Adrenal gland (tissue), 12 donors: ENCODE results near the gene TMEM271. TPM values are rescaled to one million over a fixed set of nuclear protein-coding genes. Genes with fewer than 3 reads are reported as not detected.

Source experiments
- DNase-seq, 7 donors: peaks; one replicate each; pipeline ENCODE4 v3.0.0-alpha.2; 2019 to 2020
- H3K27ac ChIP-seq, 5 donors: fragments of 200-600 bp; sonication (generic) in 4 of 5; 1 replicate in 3 of 5; 2 replicates in 2 of 5; pipeline versions ENCODE4 v1.5.1 to v1.8.0; 2016 to 2020; ENCODE audit warnings: mild to moderate bottlenecking in 1 of 5
- H3K27me3 ChIP-seq: fragments of 200-600 bp; 2 replicates; pipeline ENCODE4 v1.8.0; 2021
- H3K36me3 ChIP-seq, 2 donors: fragments of 200-600 bp; replicated peaks in 1 of 2; 1 replicate in 1 of 2; 2 replicates in 1 of 2; pipeline versions ENCODE4 v1.5.1 to v1.8.0; 2018 to 2022
- H3K4me1 ChIP-seq, 2 donors: fragments of 200-600 bp; replicated peaks in 1 of 2; 1 replicate in 1 of 2; 2 replicates in 1 of 2; pipeline versions ENCODE4 v1.5.1 to v1.8.0; 2018 to 2021
- H3K4me3 ChIP-seq, 4 donors: fragments of 200-600 bp; sonication (generic) in 3 of 4; one replicate each; pipeline ENCODE4 v1.5.1; 2016 to 2018
- H3K9me3 ChIP-seq, 3 donors: fragments of 200-600 bp; sonication (generic) in 1 of 3; replicated peaks in 1 of 3; 1 replicate in 2 of 3; 2 replicates in 1 of 3; pipeline versions ENCODE4 v1.5.1 to v1.8.0; 2016 to 2021
- CTCF ChIP-seq, 6 experiments: fragments of 450-650 bp in 4 of 6; fragments of 200-600 bp in 2 of 6; sonication (generic) in 1 of 6; IDR thresholded peaks; 1 replicate in 5 of 6; 2 replicates in 1 of 6; pipeline versions ENCODE4 v1.5.1 to v1.8.0; 2016 to 2021; ENCODE audit warnings: antibody characterized with exemption in 6 of 6, mild to moderate bottlenecking in 2 of 6, moderate library complexity in 1 of 6
- POLR2A ChIP-seq, 2 donors: fragments of 450-650 bp; IDR thresholded peaks; one replicate each; pipeline ENCODE4 v1.6.1; 2017; ENCODE audit warnings: antibody characterized with exemption in 2 of 2, mild to moderate bottlenecking in 2 of 2, moderate library complexity in 1 of 2
- WGBS, 4 donors: extraction: QIAGEN DNeasy Blood & Tissue Kit in 2 of 4; methylation state at CpG; one replicate each; pipeline versions ENCODE4 v1.1.5 to v1.1.7; 2013 to 2017; 5-methylcytosine and 5-hydroxymethylcytosine counted together
- intact Hi-C, 2 donors: fragments of 100-400 bp; cut with DNase I; formaldehyde crosslinking; loops; one replicate each; pipeline versions ENCODE4 v1.14.1 to v1.15.0; 2022 to 2023
- polyA plus RNA-seq, 3 donors: library from polyadenylated mRNA; stranded (reverse); fragments of 200-250 nt in 2 of 3; fragments of 350-450 nt in 1 of 3; fragmentation: Illumina TruSeq in 1 of 3; extraction: RNeasy Lipid Tissue Mini Kit (QIAGEN cat#74804) in 1 of 3; gene quantifications; one replicate each; pipeline ENCODE4 v1.2.3, GENCODE V29; 2013 to 2014
- total RNA-seq, 9 donors: library from RNA; depleted of rRNA in 4 of 9; stranded (reverse); fragments of >200 nt in 4 of 9; fragments of 120-200 nt in 1 of 9; fragmentation: NEBNext Ultra II Directional in 1 of 9; extraction: Animal tissue kit (Norgen Biotek cat#: 25700) in 1 of 9; gene quantifications; one replicate each; pipeline versions ENCODE4 v1.1.0 to v1.2.4, GENCODE V29; 2013 to 2023
- donor health status: healthy with polysubstance abuse.
- donor health status: Bipolar disorder and iron deficiency.
- donor health status: DM: yes; HTN: yes; CAD: no.
- donor health status: DM: no; HTN: no; CAD: no.
- donor health status: DM: no; HTN: no; CAD: no.
- donor health status: DM: yes; HTN: yes; CAD: no.

The TMEM271 gene
- total and polyA plus RNA-seq, 12 donors = 0.06 to 1.9 (median 0.60) TPM; not detected in 5

- peak in 1 of 7 donors; percentile 5 for DNase-seq
- no peaks in the 10 kb centered on the region for H3K4me1 ChIP-seq
- H3K27me3 ChIP-seq = peaks cover 6% of the 10 kb centered on the region
- no peaks in the 10 kb centered on the region for H3K9me3 ChIP-seq
- WGBS, 4 donors = 74 to 80% (median 76%) methylated on average over 15 to 22 of the region's 22 CpGs
- no peak overlapping the region for H3K27ac ChIP-seq
- no peak for TF ChIP-seq CTCF (IDR thresholded peaks at IDR 0.05)
- no peak for TF ChIP-seq POLR2A (IDR thresholded peaks at IDR 0.05)
- H3K4me3 ChIP-seq = no peak overlapping the region
- no peaks in the 10 kb centered on the region for H3K36me3 ChIP-seq
- intact Hi-C loops = no loop called here
These were observed 45.4 kb upstream of the TMEM271 start for GRCh38 chr4:621296-622070.

GRCh38 chr4:620851-621261 lies 44.8 kb upstream of the TMEM271 start:
- Histone ChIP-seq H3K4me3 (no peak overlapping the region), H3K9me3 (no peaks in the 10 kb centered on the region), H3K4me1 (no peaks in the 10 kb centered on the region), H3K27ac (no peak overlapping the region), H3K36me3 (no peaks in the 10 kb centered on the region), H3K27me3 (peaks cover 6% of the 10 kb centered on the region)
- DNase-seq = no peak
- TF ChIP-seq POLR2A (IDR thresholded peaks at IDR 0.05) = no peak
- intact Hi-C loops = no loop called here
- WGBS, 4 donors = 83 to 91% (median 88%) methylated on average over 19 of the region's 19 CpGs

- no peaks in the 10 kb centered on the region for H3K36me3 ChIP-seq
- no peaks in the 10 kb centered on the region for H3K9me3 ChIP-seq
- H3K4me1 ChIP-seq = no peaks in the 10 kb centered on the region
- no peak overlapping the region for H3K4me3 ChIP-seq
- no peak for TF ChIP-seq POLR2A (IDR thresholded peaks at IDR 0.05)
- TF ChIP-seq CTCF (IDR thresholded peaks at IDR 0.05) = no peak
- H3K27me3 ChIP-seq = peaks cover 6% of the 10 kb centered on the region
- WGBS, 4 donors = 66 to 74% (median 69%) methylated on average over 11 of the region's 11 CpGs
- intact Hi-C loops = no loop called here
- H3K27ac ChIP-seq = no peak overlapping the region
- DNase-seq = no peak
These were observed 44.1 kb upstream of the TMEM271 start for GRCh38 chr4:620201-620600.

- intact Hi-C loops = no loop called here
- Histone ChIP-seq H3K4me3 (no peak overlapping the region), H3K9me3 (no peaks in the 10 kb centered on the region), H3K27ac (no peak overlapping the region), H3K4me1 (no peaks in the 10 kb centered on the region), H3K36me3 (no peaks in the 10 kb centered on the region), H3K27me3 (peaks cover 6% of the 10 kb centered on the region)
- WGBS, 4 donors = 51 to 64% (median 57%) methylated on average over 10 to 18 of the region's 18 CpGs
- no peak for DNase-seq
- TF ChIP-seq POLR2A (IDR thresholded peaks at IDR 0.05) (no peak), CTCF (IDR thresholded peaks at IDR 0.05) (no peak)
These were observed 41.8 kb upstream of the TMEM271 start for GRCh38 chr4:617644-618641.
